Measurements from ENCODE around the gene CIP2A.

Gene CIP2A

GRCh38 chr3:108510496-108510895 lies 78.7 kb downstream of the CIP2A start, which contains the start of gene MYH15:
MYH15 (minus strand) TSS chr3:108510596; CDS start chr3:108510530, 66 bp downstream.
- no peak for DNase-seq (ENCODE audit: low read depth in 2 of 2)

- no peak for DNase-seq (ENCODE audit: low read depth in 2 of 2)
These were observed 79.4 kb downstream of the CIP2A start for GRCh38 chr3:108509871-108510270.

GRCh38 chr3:108509263-108509662 lies 80.0 kb downstream of the CIP2A start:
- DNase-seq (ENCODE audit: low read depth in 2 of 2), result no peak

- no peak for DNase-seq (ENCODE audit: low read depth in 2 of 2)
These were observed 81.3 kb downstream of the CIP2A start for GRCh38 chr3:108507902-108508301.

- no peak for DNase-seq (ENCODE audit: low read depth in 2 of 2)
These were observed 83.4 kb downstream of the CIP2A start for GRCh38 chr3:108505811-108506210.

GRCh38 chr3:108503722-108504121 lies 85.5 kb downstream of the CIP2A start:
- DNase-seq (ENCODE audit: low read depth in 2 of 2), result no peak

GRCh38 chr3:108501535-108501934 lies 87.7 kb downstream of the CIP2A start:
- no peak for DNase-seq (ENCODE audit: low read depth in 2 of 2)

- no peak for DNase-seq (ENCODE audit: low read depth in 2 of 2)
These were observed 88.5 kb downstream of the CIP2A start for GRCh38 chr3:108500728-108501127.

All from stimulated activated CD4-positive, alpha-beta T cell treated with anti-CD3 and anti-CD28 coated beads, Interleukin-1b, Interleukin-23, amount 100 ng/mL, for 4 hours (primary cell).